ENCODE results near the gene IL25.
"Not testable (repeated sequence)": the region's sequence is repeated elsewhere in the genome, so short reads cannot be mapped to it uniquely, and the experiment has no call there.

Gene IL25

DNA sequence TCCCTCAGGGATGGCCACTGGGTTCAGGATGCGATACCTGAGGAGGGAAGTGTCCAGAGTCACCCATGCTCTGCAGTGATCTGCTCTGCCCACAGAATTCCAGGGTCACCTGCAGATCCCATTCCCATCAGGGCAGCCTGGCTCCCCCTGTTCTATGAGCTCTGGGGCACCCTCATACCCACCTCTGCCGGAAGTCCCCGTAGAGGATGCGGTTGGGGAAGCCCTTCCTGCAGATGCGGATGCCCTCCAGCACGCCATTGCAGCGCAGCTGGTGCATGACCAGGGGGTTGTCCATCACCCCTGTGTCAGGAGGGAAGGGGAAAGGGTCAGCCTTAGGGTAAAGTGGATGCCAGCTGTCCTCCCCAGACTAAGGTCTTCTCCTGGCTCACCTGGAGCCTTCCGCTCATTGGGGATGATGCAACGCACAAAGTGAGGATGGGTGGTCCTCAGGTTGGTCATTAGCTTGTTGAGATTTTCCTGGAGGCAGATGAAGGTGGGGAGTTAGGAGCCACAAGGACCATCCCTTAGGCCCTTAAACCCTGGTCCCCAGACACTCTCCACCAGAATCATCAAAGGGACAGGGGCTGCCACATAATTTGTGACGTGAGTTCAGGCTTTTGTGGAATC is 24.3 kb downstream of the IL25 start:
- DNase-seq: no peak

DNA sequence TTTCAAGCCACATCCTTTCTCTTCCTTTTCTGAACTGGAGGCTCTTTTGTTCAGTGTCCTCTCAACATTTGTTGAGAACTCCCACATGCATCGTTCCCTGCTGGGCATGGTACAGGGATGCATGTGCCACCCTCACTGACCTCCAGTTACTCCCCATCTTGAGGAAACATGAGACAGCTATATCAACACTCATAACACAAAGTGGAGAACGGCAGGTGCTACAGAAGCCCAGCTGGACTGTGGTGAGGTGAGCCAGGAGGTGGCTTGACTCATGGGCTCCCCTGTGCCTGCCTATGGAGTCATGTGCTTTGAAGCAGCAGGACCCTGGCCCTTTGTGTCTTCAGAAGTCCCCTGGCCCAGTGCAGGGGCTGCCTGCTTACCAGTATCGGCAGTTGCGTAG is 25.7 kb downstream of the IL25 start:
- DNase-seq: no peak

DNA sequence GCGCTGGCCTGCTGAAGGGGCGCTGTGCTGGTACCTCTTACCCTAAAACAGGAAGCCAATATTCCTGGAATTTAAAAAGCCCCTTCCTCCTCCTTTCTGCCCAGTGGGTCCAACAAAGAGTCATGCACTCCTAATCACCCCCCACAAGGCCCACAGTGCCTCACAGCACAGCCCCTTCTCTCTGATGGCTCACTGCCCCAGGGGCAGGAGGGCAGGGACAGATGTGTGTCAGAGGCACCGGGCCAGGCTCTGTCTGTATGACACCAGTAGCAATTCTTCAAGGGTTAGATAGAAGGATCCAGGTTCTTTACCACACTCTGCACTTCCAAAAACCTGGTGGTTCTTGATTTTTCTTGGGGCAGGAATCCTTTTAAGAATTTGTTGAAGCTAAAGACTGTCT is 26.5 kb downstream of the IL25 start:
- DNase-seq: no peak

DNA sequence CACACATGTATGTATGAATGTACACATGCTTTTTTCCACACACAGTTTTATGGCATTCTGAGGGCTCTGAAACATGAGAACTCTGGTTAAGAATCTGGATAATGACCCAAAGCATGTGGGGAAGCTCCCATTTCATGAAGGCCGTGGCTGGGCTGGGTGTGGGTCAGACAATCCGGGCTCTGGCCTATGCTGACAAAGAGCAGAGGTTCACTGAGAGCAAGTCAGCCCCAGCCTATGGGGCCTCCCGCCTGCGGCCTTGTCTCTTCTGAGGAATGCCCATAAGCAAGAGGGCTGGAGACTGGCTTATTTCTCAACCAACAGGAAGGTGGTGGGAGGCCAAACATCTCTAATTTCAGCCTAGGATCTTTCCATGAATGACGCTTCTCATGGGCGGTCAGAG is 27.0 kb downstream of the IL25 start:
- DNase-seq: no peak

DNA sequence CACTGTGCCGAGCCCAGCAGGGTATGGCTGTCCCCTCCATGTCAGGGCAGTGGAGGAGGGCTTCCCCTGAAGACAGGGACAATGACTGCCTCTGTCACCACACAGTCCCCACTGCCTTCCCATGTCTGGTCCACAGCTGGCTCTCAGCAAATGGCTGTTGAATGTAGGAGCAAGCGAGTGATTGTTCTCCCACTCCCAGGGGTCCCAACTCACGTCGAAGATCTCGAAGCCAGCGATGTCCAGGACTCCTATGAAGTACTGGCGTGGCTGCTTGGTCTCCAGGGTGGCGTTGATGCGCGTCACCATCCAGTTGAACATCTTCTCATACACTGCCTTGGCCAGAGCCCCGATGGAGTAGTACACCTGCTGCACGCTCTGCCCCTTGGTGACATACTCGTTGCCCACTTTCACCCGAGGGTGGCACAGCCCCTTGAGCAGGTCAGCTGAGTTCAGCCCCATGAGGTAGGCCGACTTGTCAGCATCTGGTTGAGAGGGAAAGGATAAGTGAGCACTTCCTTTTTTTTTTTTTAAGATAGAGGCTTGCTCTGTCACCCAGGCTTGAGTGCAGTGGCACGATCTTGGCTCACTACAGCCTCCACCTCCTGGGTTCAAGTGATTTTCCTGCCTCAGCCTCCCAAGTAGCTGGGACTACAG is 28.0 kb downstream of the IL25 start:
- DNase-seq: not testable (repeated sequence)

DNA sequence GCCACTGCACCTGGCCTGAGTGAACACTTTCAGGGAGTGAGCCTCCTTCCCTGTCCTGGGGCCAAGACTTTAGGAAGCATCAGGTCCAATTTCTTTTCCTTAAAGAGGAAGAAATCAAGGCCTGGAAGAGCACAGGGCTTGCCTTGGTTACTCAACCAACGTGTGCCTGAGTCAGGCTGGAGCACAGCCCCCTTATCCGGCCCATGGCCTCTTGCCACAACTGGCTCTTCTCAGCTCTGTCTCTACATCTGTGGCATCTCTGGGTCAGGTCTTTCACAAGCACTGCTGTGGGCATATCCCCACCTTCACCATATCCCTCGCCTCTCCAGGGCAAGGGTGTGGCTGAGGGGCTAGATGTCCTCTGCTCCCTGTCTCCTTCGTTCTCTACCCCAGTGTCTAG is 28.7 kb downstream of the IL25 start:
- no peak for DNase-seq

DNA sequence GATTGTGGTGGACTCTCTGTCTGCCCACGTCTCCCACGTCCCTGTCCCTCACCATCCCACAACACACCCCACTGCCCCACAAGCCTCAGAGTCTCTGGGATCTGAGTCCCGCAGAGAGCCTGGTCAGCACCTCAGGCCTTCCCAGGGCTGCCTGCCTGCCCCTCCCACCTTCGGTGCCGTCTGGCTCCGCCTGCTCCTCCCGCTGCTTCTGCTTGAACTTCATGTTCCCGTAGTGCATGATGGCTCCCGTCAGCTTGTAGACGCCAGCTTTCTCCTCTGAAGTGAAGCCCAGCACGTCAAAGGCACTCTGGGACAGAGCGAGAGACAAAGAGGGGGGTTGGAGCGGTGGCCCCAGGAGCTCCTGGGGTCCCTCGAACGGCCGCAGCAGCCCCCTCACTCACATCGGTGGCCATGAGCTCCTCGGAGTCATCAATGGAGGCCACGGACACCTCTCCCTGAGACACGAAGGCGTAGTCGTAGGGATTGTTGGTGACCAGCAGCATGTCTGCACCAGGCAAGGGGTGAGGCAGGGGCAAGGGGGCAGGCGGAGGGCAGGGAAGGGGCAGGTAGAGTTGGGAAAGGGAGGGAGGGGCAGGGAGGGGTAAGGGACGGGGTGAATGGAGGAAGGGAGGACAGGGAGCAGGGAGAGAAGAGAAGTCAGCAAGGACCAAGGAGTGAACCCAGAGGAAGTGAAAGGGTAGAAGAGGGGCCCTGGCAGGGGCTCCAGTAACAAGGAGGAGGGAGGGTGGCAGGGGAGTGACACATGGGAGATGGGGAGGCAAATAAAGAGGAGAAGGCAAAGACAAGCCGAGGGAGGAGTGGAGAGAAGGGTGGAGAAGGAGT is 29.9 kb downstream of the IL25 start:
- DNase-seq: no peak

DNA sequence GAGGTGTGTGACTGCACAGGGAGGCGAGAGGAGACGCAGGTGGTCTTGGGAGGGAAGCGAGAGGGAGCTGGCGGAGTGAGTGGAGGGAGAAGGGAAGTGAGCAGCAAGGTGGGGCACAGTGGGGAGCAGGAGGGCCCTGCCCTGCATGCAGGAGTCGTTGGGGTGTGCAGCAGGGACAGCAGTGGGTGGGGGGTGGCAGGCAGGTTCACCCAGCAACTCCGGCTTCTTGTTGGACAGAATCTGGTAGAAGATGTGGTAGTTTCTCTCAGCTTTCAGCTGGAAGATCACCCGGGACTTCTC is 30.5 kb downstream of the IL25 start:
- DNase-seq: no peak

DNA sequence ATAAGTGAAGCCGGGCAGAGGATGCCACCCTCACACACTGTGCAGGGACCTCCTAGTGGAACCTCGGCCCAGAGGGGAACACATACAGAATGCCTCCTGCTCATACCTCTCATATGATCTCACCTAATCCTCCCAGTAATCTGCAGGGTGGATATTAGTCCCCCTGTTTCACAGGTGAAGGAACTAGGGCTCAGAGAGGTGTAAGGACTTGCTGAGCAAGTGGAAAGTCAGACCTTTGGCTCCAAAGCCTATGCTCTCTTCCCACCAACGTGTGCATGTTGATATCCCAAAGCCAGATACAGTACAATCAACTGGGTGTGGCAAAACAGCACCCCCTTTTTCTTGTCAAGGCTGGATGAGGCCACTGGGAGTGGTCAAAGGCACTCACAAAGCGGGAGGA is 31.3 kb downstream of the IL25 start:
- DNase-seq: no peak

DNA sequence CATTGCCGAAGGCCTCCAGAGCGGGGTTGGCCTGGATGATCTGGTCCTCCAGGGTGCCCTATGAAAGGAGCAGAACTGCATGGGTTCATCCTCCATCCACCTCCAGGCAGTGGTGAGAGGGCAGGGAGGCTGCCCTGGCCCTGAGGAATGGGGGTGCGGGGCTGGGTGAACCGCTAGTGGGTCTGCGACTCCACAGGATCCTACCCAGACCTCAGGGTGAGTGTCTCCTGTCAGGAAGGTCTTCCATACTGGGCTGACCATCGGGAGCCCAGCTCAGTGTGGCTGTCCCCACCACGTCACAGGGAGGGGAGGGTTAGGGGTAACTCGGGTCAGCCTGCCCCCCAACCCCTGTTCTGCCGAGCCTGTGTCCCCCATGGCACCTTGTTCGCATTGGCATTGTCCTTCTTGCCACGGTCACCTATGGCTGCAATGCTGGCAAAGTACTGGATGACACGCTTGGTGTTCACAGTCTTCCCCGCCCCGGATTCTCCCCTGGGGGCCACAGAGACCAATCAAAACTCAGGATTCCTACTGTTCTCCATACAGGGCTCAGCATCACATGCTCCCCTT is 31.8 kb downstream of the IL25 start:
- DNase-seq: no peak

DNA sequence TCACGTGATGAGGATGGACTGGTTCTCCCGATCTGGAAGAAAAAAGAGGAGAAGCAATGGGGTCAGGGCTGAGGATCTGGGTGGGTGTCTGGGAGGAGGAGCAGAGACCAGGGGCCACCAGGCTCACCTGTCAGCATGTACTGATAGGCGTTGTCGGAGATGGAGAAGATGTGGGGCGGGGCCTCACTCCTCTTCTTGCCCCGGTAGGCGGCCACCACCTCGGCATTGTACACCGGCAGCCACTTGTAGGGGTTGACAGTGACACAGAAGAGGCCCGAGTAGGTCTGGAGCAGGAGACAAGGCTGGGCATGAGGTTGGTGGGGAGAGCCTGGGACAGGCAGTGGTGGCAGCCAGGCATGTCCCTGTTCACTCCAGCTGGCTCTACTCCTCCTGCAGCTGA is 32.5 kb downstream of the IL25 start:
- DNase-seq: no peak

DNA sequence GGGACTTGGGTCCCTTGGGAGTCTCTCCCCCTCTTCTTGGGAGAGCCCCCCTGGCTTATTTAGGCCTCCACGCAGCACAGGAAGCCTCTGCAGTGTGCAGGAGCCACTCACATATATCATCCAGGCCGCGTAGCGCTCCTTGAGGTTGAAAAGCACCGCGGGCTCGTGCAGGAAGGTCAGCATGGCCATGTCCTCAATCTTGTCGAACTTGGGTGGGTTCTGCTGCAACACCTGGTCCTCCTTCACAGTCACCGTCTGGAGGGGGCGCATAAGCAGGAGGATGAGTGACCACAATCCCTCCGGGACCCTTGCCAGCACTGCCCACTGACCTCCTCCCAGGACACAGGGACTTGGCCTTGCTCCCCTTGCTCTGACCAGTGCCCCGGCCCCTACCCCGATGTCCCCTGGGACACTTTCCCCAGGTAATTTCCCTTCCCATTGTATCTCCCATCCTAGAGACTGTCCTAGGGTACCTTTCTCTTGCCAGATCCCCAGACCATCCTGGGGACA is 33.0 kb downstream of the IL25 start:
- no peak for DNase-seq

DNA sequence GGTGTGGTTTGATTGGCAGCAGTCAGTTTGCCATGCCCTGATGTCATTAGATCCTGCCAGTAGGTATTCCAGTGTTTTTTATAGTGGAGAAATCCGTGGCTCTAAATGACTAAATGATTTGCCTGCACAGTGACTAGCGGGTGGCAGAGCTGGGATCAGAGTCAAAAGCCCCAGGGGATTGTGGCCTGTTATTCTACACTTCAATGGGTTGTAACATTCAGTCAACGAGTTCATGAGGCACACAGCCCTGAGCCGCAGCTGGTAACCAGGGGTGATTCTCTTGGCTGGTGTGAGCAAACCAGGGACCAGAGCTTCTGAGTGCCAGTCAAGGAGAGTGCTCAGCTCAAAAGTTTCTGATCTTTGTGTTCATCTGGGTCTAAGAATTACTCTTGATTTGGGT is 33.6 kb downstream of the IL25 start:
- DNase-seq: no peak

DNA sequence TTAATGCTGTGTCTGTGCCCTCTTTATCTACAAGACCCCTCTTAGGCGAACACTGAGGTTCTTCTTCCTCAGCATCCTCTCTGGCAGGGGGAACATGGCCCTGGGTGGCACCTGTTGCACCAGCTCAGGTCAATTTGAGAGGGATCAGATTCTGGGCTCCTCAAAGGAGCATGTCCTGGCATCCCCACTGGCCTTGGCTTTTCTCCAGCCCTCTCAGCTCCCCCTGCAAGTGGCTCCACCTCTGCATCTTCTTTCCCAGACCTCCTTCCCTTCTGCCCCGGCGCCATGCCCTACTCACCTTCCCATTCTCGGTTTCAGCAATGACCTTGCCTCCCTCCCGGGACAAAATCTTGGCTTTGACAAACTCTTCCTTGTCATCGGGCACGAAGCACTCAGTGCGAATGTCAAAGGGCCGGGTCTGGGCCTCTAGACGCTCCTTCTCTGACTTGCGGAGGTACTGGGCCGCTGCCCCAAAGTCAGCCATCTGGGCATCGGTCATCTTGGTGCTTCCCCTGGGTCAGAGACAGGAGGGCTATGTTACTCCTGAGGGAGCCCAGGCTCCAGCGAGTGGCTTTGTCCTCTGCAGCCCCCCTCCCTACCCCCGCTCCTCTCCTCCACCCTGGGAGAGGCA is 34.2 kb downstream of the IL25 start:
- DNase-seq: no peak

DNA sequence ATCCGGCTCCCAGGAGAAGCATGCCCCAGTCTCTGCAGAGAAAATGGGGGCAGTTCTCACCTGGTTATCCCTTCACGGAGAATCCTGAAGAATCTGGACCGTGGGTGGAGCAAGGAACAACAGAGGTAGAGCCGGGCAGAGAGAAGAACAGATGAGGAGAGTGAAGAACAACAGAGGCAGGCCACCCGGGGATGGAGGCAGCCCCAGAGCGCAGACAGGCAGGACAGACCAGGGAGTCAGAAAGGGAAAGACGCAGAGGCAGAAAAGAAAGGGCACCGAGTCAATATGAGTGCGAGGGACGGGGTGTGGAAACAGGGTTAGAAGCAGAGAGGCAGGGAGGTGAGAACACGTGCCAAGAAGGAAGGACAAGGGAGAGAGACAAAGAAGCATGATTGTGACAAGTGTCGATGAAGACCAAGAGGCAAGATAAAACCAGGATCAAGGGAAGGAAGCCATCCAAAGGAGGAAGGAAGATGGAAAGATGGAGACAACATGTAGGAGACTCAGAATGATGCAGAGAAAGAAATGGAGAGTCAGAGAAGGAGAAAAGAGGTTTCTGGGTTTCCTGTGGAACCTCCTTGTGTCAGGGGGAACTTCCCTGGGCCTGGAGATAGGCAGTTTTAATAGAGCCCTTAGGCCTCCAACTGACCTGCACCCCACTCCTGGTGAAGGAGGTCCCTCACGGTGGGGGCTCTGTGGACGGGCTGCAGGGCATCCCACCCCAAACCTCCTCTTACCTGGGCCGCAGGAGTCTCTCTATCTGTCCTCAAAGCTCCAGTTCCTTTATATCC is 35.1 kb downstream of the IL25 start, which contains the start of gene MYH6:
MYH6 (minus strand) TSS at position 758 of the 791 bp plus-strand sequence. CDS start 1,050 bp downstream, outside the sequence.
- no peak for DNase-seq

DNA sequence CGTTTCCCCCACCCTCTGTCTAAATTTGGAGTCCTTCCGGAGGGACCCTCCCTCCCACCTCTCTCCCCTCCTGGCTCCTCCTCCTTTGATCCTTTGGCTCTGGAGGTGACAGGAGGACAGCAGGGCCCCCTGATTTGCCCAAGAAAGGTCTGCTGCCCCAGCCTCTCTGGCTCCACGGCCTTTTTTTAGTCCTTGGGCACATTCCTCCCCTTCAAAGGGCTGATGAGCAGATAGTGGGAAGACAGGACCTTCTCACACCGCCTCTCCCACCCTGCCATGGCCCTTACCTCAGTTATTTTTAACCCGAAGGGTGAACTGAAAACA is 35.7 kb downstream of the IL25 start:
- no peak for DNase-seq

DNA sequence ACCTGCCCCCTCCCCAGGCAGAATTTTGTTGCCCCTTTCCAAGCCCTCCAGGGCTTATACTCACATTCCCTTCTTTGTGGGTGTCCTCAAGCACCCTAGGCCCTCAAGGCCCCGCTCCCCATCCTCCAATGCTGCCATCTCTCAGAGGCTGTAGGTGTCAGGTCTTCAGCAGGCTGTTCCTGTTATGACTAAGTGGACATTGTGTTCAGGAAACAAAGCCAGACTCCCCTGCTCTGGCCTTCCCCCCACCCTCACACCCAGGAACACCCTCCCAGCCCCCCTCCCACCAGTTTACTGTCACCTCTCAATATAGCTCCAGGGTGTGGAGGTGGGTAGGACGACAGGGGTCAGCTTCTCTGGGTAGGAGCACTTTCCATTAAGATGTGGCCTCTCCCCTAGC is 36.9 kb downstream of the IL25 start:
- DNase-seq: no peak

DNA sequence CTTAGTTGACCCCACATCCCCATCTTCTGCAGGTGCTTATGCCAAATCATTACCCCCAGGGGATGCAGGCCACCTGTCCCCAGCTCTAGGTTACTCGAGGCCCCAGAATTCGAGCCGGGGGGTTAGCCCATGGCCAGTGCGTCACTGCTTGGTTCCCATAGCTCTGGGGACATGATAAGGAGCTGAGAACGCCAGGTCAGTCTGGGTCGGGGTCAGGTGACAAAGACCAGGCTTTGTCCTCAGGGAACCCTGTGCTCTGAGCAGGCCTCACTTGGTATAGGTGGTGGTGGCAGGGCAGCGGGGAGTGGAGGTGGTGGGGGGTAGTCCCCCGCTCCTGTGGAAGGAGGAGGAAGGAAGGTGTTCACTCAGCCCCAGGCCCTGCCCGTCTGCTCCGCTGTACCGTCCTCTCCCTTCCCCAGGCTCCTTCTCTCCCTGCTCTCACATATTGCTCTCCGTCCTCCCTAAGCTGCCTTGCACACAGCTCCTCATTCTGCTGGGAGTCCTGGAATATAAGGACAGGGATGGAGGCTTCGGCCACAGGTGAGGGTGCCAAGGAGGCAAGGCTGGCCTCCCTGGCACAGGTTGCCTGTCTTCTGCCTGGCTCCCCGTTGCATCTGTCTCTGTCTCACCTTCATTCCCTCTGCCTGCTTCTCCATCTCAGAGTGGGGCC is 37.5 kb downstream of the IL25 start:
- DNase-seq: no peak

DNA sequence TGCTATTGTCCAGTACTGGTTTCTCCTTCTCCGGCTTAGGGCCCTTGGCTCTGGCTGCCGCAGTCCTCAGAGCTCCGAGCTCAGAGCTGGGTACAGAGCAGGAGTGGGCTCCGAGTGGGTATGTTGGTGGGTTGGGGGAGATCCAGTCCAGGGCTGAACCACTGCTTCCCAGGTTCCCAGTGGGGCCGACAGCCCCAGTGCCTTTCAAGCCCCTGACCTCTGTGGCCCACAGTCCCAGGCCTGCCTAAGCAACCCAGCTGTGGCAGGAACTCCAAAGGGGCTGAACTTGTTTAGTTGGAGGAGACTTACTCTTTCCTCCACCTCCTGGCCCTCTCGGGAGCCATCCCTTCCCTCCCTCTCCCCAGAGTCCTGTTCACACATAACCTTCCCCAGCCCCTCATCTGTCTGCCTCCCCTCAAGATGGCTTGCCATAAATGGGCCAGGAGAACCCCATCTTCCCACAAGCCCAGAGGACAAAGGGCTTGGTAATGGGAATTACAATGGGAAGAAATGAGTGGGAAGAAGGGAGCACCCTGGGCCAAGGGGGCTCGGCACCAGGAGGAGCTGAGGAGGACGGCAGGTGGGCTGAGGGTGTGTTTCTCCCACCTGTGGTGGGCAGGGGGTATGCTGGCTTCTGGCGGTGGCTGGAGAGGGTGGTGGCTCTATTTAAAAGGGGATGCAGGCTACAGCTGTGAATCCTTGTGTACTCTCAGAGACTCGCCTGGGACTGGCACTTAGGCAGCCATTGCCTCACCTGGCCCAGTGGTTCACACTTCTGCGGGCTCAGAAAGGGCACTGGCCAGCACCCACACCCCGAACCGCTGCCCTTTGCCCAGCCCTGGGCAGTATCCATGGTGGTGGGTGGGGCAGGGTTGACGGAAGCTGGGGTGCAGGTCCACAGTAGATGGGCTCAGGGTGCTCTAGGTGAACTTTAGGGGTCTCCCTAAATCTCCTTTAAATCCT is 39.2 kb downstream of the IL25 start:
- no peak for DNase-seq

DNA sequence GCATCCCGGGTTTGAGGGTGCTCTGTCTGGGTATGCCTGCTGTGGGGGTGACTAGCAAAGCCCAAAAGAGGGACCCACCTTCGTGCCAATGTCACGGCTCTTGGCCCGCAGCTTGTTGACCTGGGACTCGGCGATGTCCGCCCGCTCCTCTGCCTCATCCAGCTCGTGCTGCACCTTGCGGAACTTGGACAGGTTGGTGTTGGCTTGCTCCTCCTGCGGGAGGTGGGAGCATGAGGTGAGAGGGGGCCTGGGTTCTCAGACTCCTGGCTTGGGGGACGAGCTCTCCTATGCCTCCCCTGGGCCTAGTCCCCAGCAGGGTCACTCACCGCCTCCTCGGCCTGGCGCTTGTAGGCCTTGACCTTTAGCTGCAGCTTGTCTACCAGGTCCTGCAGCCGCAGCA is 41.1 kb downstream of the IL25 start:
- DNase-seq: no peak

DNA sequence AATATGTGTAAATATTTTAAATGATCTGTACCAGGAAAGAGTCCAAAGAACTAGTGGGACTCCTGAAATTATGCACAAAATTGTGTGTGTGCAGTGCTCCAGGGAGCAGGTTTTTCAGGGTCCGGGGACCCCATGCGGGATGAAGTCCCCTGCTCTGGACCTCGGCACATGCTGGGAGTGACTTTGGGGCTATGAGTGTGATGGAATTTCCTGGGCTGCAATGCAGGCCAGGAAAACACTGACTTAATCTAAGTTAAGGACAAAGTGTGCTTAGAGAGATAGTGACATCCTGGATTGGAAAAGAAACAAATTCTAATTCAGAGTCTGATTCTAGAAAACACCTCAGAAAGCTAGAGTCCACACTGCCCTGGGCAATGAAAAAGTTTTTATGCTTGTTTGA is 41.6 kb downstream of the IL25 start:
- no peak for DNase-seq
